Esophagus squamous epithelium (tissue), 4 donors: Measurements from ENCODE around the gene SH3TC1.

Experiments used
- CTCF ChIP-seq, 6 experiments: fragments of 450-650 bp in 4 of 6; fragments of 200-600 bp in 2 of 6; sonication (generic) in 2 of 6; IDR thresholded peaks; one replicate each; pipeline ENCODE4 v1.5.1; 2016 to 2019; ENCODE audit warnings: antibody characterized with exemption in 6 of 6, mild to moderate bottlenecking in 4 of 6, moderate library complexity in 4 of 6
- POLR2A ChIP-seq, 4 donors: fragments of 450-650 bp; IDR thresholded peaks; one replicate each; pipeline ENCODE4 v1.6.1; 2017; ENCODE audit warnings: antibody characterized with exemption in 4 of 4, mild to moderate bottlenecking in 4 of 4, moderate library complexity in 3 of 4

GRCh38 chr4:8169763-8170162 lies 29.3 kb upstream of the SH3TC1 start:
- no peak for TF ChIP-seq CTCF (IDR thresholded peaks at IDR 0.05)
- TF ChIP-seq POLR2A (IDR thresholded peaks at IDR 0.05): no peak
